Measurements from ENCODE around the gene FYCO1. TPM values are rescaled to one million over a fixed set of nuclear protein-coding genes. Genes with fewer than 3 reads are reported as not detected.
A peak's percentile ranks its signal among the peaks of the same experiment; 100 is the strongest.

FYCO1 gene
- total RNA-seq, 2 experiments from 2014 or later = 21.7 to 22.6 TPM

GRCh38 chr3:45914362-45915058 is 81.1 kb downstream of the FYCO1 start:
- POLR2A ChIA-PET = interaction anchor here (1.3 to 2.0 kb wide), 4 partner anchors 50 to 141 kb away, joined by 3 to 11 read pairs (median 7); partner anchors contain the start of gene LZTFL1
- Mint-ChIP-seq H3K9me3 (no peaks in the 10 kb centered on the region), H3K27ac (no peak overlapping the region), H3K36me3 (ENCODE audit: low read depth) (peaks cover 36% of the 10 kb centered on the region), H3K4me3 (no peak overlapping the region), H3K4me1 (peaks cover 48% of the 10 kb centered on the region), H3K27me3 (peaks cover 45% of the 10 kb centered on the region)
- CTCF ChIA-PET = interaction anchor here (1.2 kb wide), 1 partner anchor 14 kb away, joined by 3 read pairs; no protein-coding TSS in a partner anchor
- no peak for DNase-seq

GRCh38 chr3:45912435-45912834 is 83.2 kb downstream of the FYCO1 start:
- POLR2A ChIA-PET = no interaction called here

GRCh38 chr3:45911511-45912226 is 84.0 kb downstream of the FYCO1 start:
- POLR2A ChIA-PET = no interaction called here
- H3K4me3 Mint-ChIP-seq = no peak overlapping the region
- H3K36me3 Mint-ChIP-seq (ENCODE audit: low read depth) = peaks cover 32% of the 10 kb centered on the region
- H3K27me3 Mint-ChIP-seq = peaks cover 50% of the 10 kb centered on the region
- peaks cover 59% of the 10 kb centered on the region for H3K4me1 Mint-ChIP-seq
- CTCF ChIA-PET = interaction anchor here (0.6 kb wide), 1 partner anchor 400 kb away, joined by 3 read pairs; no protein-coding TSS in a partner anchor
- peaks cover 2% of the 10 kb centered on the region for H3K9me3 Mint-ChIP-seq
- no peak for DNase-seq
- H3K27ac Mint-ChIP-seq = no peak overlapping the region

More at GRCh38 chr3:45912435-45912834, 83.2 kb downstream of the FYCO1 start:
- no peak overlapping the region for H3K27ac Mint-ChIP-seq
- no peak overlapping the region for H3K4me3 Mint-ChIP-seq
- H3K4me1 Mint-ChIP-seq = peaks cover 62% of the 10 kb centered on the region
- CTCF ChIA-PET = interaction anchor here (0.9 kb wide), 1 partner anchor 17 kb away, joined by 3 read pairs; no protein-coding TSS in a partner anchor
- H3K36me3 Mint-ChIP-seq (ENCODE audit: low read depth) = peaks cover 26% of the 10 kb centered on the region
- no peak for DNase-seq
- H3K9me3 Mint-ChIP-seq = no peaks in the 10 kb centered on the region
- peaks cover 48% of the 10 kb centered on the region for H3K27me3 Mint-ChIP-seq

- POLR2A ChIA-PET = interaction anchor here (1.6 kb wide), 1 partner anchor 32 kb away, joined by 4 read pairs; the partner anchor contains the start of gene CXCR6
Observed at GRCh38 chr3:45910892-45911291, 84.7 kb downstream of the FYCO1 start.

GRCh38 chr3:45909542-45909941 is 86.1 kb downstream of the FYCO1 start:
- ChIA-PET POLR2A (interaction anchor here (1.6 to 2.3 kb wide), 2 partner anchors 28 to 34 kb away, joined by 4 to 10 read pairs; partner anchors contain the start of gene CXCR6), CTCF (interaction anchor here (1.2 kb wide), 1 partner anchor 77 kb away, joined by 3 read pairs; no protein-coding TSS in a partner anchor)
- H3K4me3 Mint-ChIP-seq = no peak overlapping the region
- H3K27me3 Mint-ChIP-seq = peaks cover 50% of the 10 kb centered on the region
- peaks cover 47% of the 10 kb centered on the region for H3K36me3 Mint-ChIP-seq (ENCODE audit: low read depth)
- no peak for DNase-seq
- H3K9me3 Mint-ChIP-seq = peaks cover 11% of the 10 kb centered on the region
- H3K4me1 Mint-ChIP-seq = peaks cover 46% of the 10 kb centered on the region
- H3K27ac Mint-ChIP-seq = no peak overlapping the region

More at GRCh38 chr3:45910892-45911291, 84.7 kb downstream of the FYCO1 start:
- no peak overlapping the region for H3K4me3 Mint-ChIP-seq
- H3K36me3 Mint-ChIP-seq (ENCODE audit: low read depth) = peaks cover 35% of the 10 kb centered on the region
- H3K4me1 Mint-ChIP-seq = peaks cover 53% of the 10 kb centered on the region
- H3K27ac Mint-ChIP-seq = no peak overlapping the region
- peaks cover 52% of the 10 kb centered on the region for H3K27me3 Mint-ChIP-seq
- no peak for DNase-seq
- CTCF ChIA-PET = no interaction called here
- H3K9me3 Mint-ChIP-seq = peaks cover 2% of the 10 kb centered on the region

GRCh38 chr3:45908761-45909160 is 86.9 kb downstream of the FYCO1 start:
- Mint-ChIP-seq H3K4me1 (peaks cover 45% of the 10 kb centered on the region), H3K4me3 (no peak overlapping the region)

GRCh38 chr3:45907769-45908705 is 87.6 kb downstream of the FYCO1 start:
- Mint-ChIP-seq H3K27me3 (peaks cover 41% of the 10 kb centered on the region), H3K27ac (peak overlapping the region; percentile 40), H3K9me3 (peaks cover 11% of the 10 kb centered on the region), H3K4me3 (peak overlapping the region; percentile 2), H3K4me1 (peaks cover 45% of the 10 kb centered on the region), H3K36me3 (ENCODE audit: low read depth) (peaks cover 43% of the 10 kb centered on the region)
- POLR2A ChIA-PET = interaction anchor here (0.6 to 2.3 kb wide), 12 partner anchors 15 to 203 kb away, joined by 3 to 10 read pairs (median 4); partner anchors contain the start of gene LZTFL1
- peak; percentile 50 for DNase-seq
- CTCF ChIA-PET = interaction anchor here (1.0 to 1.4 kb wide), 4 partner anchors 15 to 462 kb away, joined by 3 to 5 read pairs (median 3); partner anchors contain the start of gene CCR5

More at GRCh38 chr3:45908761-45909160, 86.9 kb downstream of the FYCO1 start:
- ChIA-PET POLR2A (interaction anchor here (0.6 to 2.3 kb wide), 12 partner anchors 14 to 203 kb away, joined by 3 to 10 read pairs (median 4); partner anchors contain the start of gene LZTFL1), CTCF (interaction anchor here (1.0 to 1.4 kb wide), 4 partner anchors 16 to 461 kb away, joined by 3 to 5 read pairs (median 3); partner anchors contain the start of gene CCR5)
- H3K36me3 Mint-ChIP-seq (ENCODE audit: low read depth) = peaks cover 45% of the 10 kb centered on the region
- DNase-seq = no peak
- H3K9me3 Mint-ChIP-seq = peaks cover 11% of the 10 kb centered on the region
- peaks cover 45% of the 10 kb centered on the region for H3K27me3 Mint-ChIP-seq
- no peak overlapping the region for H3K27ac Mint-ChIP-seq

- no peak for DNase-seq
- H3K27ac Mint-ChIP-seq = no peak overlapping the region
- ChIA-PET POLR2A (no interaction called here), CTCF (interaction anchor here (1.4 kb wide), 1 partner anchor 463 kb away, joined by 5 read pairs; the partner anchor contains the start of gene CCR5)
- H3K4me1 Mint-ChIP-seq = peaks cover 42% of the 10 kb centered on the region
- H3K4me3 Mint-ChIP-seq = no peak overlapping the region
- H3K27me3 Mint-ChIP-seq = peaks cover 40% of the 10 kb centered on the region
- H3K36me3 Mint-ChIP-seq (ENCODE audit: low read depth) = peaks cover 37% of the 10 kb centered on the region
- peaks cover 11% of the 10 kb centered on the region for H3K9me3 Mint-ChIP-seq
Observed at GRCh38 chr3:45906681-45907407, 88.8 kb downstream of the FYCO1 start.

- H3K27ac Mint-ChIP-seq = no peak overlapping the region
- H3K4me3 Mint-ChIP-seq = no peak overlapping the region
- DNase-seq = no peak
- peaks cover 34% of the 10 kb centered on the region for H3K36me3 Mint-ChIP-seq (ENCODE audit: low read depth)
- ChIA-PET CTCF (interaction anchor here (0.6 kb wide), 1 partner anchor 55 kb away, joined by 3 read pairs; no protein-coding TSS in a partner anchor), POLR2A (no interaction called here)
- H3K27me3 Mint-ChIP-seq = peaks cover 41% of the 10 kb centered on the region
- H3K4me1 Mint-ChIP-seq = peaks cover 38% of the 10 kb centered on the region
- H3K9me3 Mint-ChIP-seq = peaks cover 14% of the 10 kb centered on the region
Observed at GRCh38 chr3:45905755-45906154, 89.9 kb downstream of the FYCO1 start.

GRCh38 chr3:45904931-45905330 is 90.7 kb downstream of the FYCO1 start:
- POLR2A ChIA-PET = no interaction called here
- Mint-ChIP-seq H3K4me3 (no peak overlapping the region), H3K9me3 (peaks cover 14% of the 10 kb centered on the region), H3K4me1 (peaks cover 34% of the 10 kb centered on the region), H3K27ac (no peak overlapping the region), H3K27me3 (peaks cover 37% of the 10 kb centered on the region), H3K36me3 (ENCODE audit: low read depth) (peaks cover 27% of the 10 kb centered on the region)
- no peak for DNase-seq
- CTCF ChIA-PET = interaction anchor here (0.6 kb wide), 1 partner anchor 54 kb away, joined by 3 read pairs; no protein-coding TSS in a partner anchor

- ChIA-PET CTCF (no interaction called here), POLR2A (interaction anchor here (0.9 kb wide), 1 partner anchor 55 kb away, joined by 3 read pairs; the partner anchor contains the start of gene LZTFL1)
- H3K4me1 Mint-ChIP-seq = peaks cover 4% of the 10 kb centered on the region
- DNase-seq = no peak
- peaks cover 61% of the 10 kb centered on the region for H3K27me3 Mint-ChIP-seq
- no peak overlapping the region for H3K27ac Mint-ChIP-seq
- H3K4me3 Mint-ChIP-seq = no peak overlapping the region
- H3K9me3 Mint-ChIP-seq = peaks cover 3% of the 10 kb centered on the region
- H3K36me3 Mint-ChIP-seq (ENCODE audit: low read depth) = no peaks in the 10 kb centered on the region
Observed at GRCh38 chr3:45896956-45897355, 98.7 kb downstream of the FYCO1 start.
